Left colon (tissue), 2 donors: ENCODE results near the gene TMEM147. TPM values are rescaled to one million over a fixed set of nuclear protein-coding genes. Genes with fewer than 3 reads are reported as not detected.
"Not testable (repeated sequence)": the region's sequence is repeated elsewhere in the genome, so short reads cannot be mapped to it uniquely, and the experiment has no call there.

Source experiments
- ATAC-seq: fragments of 200-7000 bp; cut with Tn5 transposase; one replicate; pipeline ENCODE4 v1.9.1; 2020; ENCODE audit warnings: mild to moderate bottlenecking, moderate library complexity
- DNase-seq, 2 donors: peaks; one replicate each; pipeline ENCODE4 v3.0.0-alpha.2; 2020
- intact Hi-C, 2 donors: fragments of 100-400 bp; cut with DNase I in 1 of 2; cut with micrococcal nuclease in 1 of 2; formaldehyde crosslinking; loops; one replicate each; pipeline versions ENCODE4 v1.11.2 to v1.14.0; 2022; cut with DNase I, micrococcal nuclease
- total RNA-seq, 2 donors: library from RNA; stranded (reverse); fragmentation: NEBNext Ultra II Directional; extraction: Animal tissue kit (Norgen Biotek cat#: 25700); gene quantifications; one replicate each; pipeline ENCODE4 v1.2.1, GENCODE V29; 2021
- donor health status: DM: no; HTN: no; CAD: no.
- donor health status: DM: yes; HTN: yes; CAD: no.

TMEM147 gene
- total RNA-seq, 2 donors from 2014 or later = 55.1 to 61.2 TPM

DNA sequence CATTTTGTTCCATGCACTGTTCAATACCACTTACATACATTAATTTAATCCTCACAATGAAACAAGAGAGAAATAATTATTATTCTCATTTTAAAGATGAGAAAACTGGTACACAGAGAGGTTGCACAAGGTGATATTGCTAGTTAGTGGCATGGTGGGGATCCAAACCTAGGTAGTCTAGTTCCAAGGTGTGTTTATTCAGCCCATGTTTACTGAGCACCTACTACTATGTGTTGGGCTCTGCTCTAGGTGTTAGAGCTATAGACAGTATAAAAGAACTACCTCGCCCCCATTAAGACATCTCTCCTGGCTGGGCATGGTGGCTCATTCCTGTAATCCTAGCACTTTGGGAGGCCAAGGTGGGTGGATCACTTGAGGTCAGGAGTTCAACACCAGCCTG, 37.3 kb downstream of the TMEM147 start:
- DNase-seq (no peak), ATAC-seq (no peak)
- intact Hi-C loops = no loop called here

DNA sequence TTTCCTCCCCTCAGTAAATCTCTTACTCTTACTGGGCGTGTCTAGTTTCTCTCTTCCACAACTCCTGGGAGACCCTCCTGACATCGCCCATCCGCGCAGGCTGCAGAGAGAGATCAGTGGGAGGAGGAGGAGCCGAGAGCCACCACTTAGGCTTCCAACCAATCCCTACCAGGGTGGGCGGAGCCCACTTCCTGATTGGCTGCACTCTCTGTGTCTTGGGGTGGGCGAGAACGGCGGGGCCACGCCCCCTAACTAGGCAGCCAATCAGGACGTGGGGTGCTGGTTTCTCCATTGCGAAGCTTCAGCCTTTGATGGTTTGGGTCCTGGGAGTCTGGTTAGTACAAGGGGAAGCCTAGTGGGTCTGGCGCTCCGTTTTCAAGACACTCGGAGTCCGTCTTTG, 40.4 kb downstream of the TMEM147 start, which contains the start of gene PMIS2:
Gene PMIS2, plus strand, starts transcription at position 326 of the 400 bp plus-strand sequence. CDS start 87 bp downstream, outside the sequence.
- intact Hi-C loops = no loop called here
- no peak for ATAC-seq
- no peak for DNase-seq

DNA sequence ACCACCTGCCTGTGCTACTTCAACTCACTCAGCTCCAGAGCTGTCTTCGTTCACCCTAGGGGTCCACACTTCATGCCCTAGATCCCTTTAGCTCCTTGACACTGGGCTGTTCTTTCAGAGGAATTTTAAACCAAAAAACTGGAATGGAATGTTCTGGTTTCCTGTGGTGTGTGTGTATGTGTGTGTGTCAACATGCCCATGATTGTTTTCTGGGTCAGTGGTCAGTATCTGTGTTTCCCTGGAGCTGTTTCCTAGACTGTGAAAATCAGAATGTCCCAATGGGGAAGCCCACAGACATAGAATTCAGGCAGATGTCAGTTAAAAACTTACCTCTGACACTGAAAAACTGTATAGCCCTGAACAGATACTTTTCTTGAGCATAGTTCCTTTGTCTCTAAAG, 41.9 kb downstream of the TMEM147 start:
- ATAC-seq = no peak
- intact Hi-C loops = no loop called here

DNA sequence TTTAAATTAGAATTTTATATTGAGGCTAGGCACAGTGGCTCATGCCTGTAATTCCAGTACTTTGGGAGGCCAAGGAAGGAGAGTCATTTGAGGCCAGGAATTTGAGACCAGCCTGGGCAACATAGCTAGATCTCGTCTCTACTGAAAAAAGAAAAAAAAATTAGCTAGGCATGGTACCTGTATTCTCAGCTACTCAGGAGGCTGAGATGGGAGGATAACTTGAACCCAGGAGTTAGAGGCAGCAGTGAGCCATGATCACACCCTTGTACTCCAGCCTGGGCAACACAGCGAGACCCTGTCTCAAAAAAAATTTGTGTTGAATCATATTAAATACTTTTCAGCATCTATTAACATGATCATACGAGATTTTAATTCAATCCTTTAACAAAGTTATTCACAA, 45.4 kb downstream of the TMEM147 start:
- no peak for ATAC-seq
- DNase-seq = no peak
- intact Hi-C loops = no loop called here

More for the DNA sequence above, 41.9 kb downstream of the TMEM147 start:
- DNase-seq = no peak

DNA sequence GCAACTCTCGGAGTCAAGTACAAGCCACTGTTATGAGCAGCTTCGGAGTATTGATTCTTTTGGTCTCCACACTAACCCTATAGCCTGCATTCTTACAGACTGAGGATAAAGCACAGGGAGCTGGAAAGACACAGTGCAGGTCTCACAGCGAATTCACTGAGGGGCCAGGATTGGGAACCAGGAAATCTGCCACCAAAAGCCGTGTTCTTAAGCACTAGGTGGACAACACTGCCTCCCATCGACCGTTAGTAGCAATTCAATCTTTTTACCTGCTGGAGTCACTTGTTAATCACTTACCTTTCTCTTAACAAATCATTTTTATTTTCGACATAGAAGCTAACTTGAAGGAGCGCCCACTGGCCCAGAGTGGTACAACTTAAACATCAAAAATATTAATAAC, 46.8 kb downstream of the TMEM147 start:
- no peak for ATAC-seq
- DNase-seq = no peak
- intact Hi-C loops = no loop called here

DNA sequence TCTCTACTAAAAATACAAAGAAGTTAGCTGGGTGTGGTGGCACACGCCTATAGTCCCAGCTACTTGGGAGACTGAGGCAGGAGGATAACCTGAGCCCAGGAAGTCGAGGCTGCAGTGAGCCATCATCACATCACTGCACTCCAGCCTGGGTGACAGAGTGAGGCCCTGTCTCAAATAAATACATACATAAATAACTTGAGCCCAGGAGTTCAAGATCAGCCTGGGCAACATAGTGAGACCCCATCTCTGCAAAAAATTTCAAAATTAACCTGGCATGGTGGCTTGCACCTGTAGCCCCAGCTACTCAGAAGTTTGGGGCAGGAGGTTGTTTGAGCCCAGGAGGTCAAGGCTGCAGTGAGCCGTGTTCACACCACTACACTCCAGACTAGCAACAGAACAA, 49.6 kb downstream of the TMEM147 start:
- ATAC-seq, DNase-seq, intact Hi-C loops: not testable (repeated sequence)

DNA sequence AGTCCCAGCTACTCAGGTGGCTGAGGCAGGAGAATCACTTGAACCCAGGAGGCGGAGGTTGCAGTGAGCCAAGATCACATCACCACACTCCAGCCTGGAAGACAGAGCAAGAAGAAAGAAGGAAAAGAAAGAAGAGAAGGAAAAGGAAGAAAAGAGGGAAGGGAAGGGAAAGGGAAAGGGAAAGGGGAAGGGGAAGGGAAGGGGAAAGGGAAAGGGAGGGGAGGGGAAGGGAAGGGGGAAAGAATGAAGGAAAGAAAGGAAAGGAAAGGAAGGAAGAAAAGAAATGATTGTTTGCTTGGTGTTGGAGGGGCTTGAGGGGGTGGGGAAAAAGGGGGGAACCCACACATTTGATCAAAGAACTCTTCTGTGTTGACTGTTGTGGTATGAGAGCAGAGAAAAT, 50.5 kb downstream of the TMEM147 start:
- intact Hi-C loops = no loop called here
- DNase-seq = no peak
- no peak for ATAC-seq

DNA sequence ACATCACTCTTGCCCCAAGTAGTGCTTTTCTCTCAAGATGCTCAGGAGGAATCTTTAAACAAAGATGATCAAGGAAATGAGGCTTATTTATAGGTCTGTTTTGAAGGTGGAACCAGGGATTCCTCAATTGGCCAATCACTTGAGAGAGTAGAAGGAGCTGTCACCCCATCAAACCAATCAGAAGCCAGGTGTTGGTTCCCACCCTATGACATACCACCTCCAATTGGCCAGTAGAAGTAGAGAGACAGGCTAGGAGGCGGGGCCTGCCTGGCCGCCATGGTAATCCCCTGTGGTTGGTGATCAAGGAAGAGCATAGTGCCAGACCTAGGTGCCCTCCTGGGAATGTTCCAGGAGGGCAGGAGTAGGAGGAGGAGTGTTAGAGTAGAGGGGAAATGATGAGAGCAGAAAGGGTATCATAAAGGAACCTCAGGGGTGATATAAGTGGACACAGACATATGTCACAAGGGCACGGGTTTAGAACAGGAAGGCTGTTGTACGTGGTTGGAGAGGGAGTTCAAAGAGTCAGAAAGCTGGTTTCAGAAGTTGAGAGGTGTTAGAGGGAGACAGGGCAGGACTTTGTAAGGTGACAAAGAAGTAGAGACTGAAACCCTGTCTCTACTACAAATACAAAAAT, 51.1 kb downstream of the TMEM147 start:
- no peak for DNase-seq
- intact Hi-C loops = no loop called here
- ATAC-seq = no peak

Other genes starting within 250 kb of the TMEM147 start
- 1 to 10 TPM; 2.5 to 3.2 TPM for gene CD22, start 216.4 kb upstream of the TMEM147 start, total RNA-seq
- gene FFAR1, start 197.7 kb upstream of the TMEM147 start, total RNA-seq = under 1 TPM in 1 of 2 donors, not detected in 1; 0.11 TPM
- gene FFAR3, start 187.2 kb upstream of the TMEM147 start, total RNA-seq = not detected
- not detected for gene GPR42, start 174.6 kb upstream of the TMEM147 start, total RNA-seq
- gene FFAR2, start 97.4 kb upstream of the TMEM147 start, total RNA-seq = 1 to 10 TPM; 1.2 to 1.8 TPM
- gene KRTDAP, start 55.2 kb upstream of the TMEM147 start, total RNA-seq = not detected
- gene DMKN, start 32.0 kb upstream of the TMEM147 start, total RNA-seq = 10 to 100 TPM in 1 of 2 donors, 1 to 10 TPM in 1; 8.8 to 13.8 TPM
- gene SBSN, start 17.3 kb upstream of the TMEM147 start, total RNA-seq = not detected
- not detected for gene GAPDHS, start 12.2 kb upstream of the TMEM147 start, total RNA-seq
- gene ATP4A, start 18.0 kb downstream of the TMEM147 start, total RNA-seq = not detected
- not detected for gene PMIS2, start 40.5 kb downstream of the TMEM147 start, total RNA-seq
- gene HAUS5, start 67.1 kb downstream of the TMEM147 start, total RNA-seq = 1 to 10 TPM; 5.0 to 7.7 TPM
- 10 to 100 TPM; 66.5 to 73.7 TPM for gene RBM42, start 83.4 kb downstream of the TMEM147 start, total RNA-seq
- gene ETV2, start 96.1 kb downstream of the TMEM147 start, total RNA-seq = 1 to 10 TPM in 1 of 2 donors, under 1 TPM in 1; 0.87 to 1.7 TPM
- 100 to 1,000 TPM; 725 to 901 TPM for gene COX6B1, start 102.7 kb downstream of the TMEM147 start, total RNA-seq
- gene UPK1A, start 120.9 kb downstream of the TMEM147 start, total RNA-seq = under 1 TPM; 0.20 to 0.27 TPM
- 1 to 10 TPM in 1 of 2 donors, under 1 TPM in 1; 0.15 to 1.1 TPM for gene ZBTB32, start 158.9 kb downstream of the TMEM147 start, total RNA-seq
- 10 to 100 TPM; 34.8 to 40.1 TPM for gene KMT2B, start 172.4 kb downstream of the TMEM147 start, total RNA-seq
- 1 to 10 TPM; 4.1 to 7.7 TPM for gene IGFLR1, start 196.8 kb downstream of the TMEM147 start, total RNA-seq
- 10 to 100 TPM; 14.5 to 17.3 TPM for gene U2AF1L4, start 199.8 kb downstream of the TMEM147 start, total RNA-seq
- gene PSENEN, start 200.0 kb downstream of the TMEM147 start, total RNA-seq = 10 to 100 TPM; 82.2 to 86.0 TPM
- 1 to 10 TPM; 5.9 to 6.1 TPM for gene LIN37, start 202.9 kb downstream of the TMEM147 start, total RNA-seq
- gene HSPB6, start 211.4 kb downstream of the TMEM147 start, total RNA-seq = 10 to 100 TPM in 1 of 2 donors, 1 to 10 TPM in 1; 4.5 to 16.4 TPM
- 10 to 100 TPM; 16.8 to 19.5 TPM for gene PROSER3, start 212.6 kb downstream of the TMEM147 start, total RNA-seq
- gene ARHGAP33, start 229.9 kb downstream of the TMEM147 start, total RNA-seq = 10 to 100 TPM in 1 of 2 donors, 1 to 10 TPM in 1; 9.7 to 10.1 TPM